Measurements from ENCODE around the gene B3GNT7. TPM values are rescaled to one million over a fixed set of nuclear protein-coding genes. Genes with fewer than 3 reads are reported as not detected.

Gene B3GNT7
- total and polyA plus RNA-seq, 2 of the 4 experiments (the other 2 are of a cell fraction): under 0.01 to 0.03 TPM

- TF ChIP-seq RAD21 (IDR thresholded peaks at IDR 0.05; ENCODE audit: low read length) (no peak), FOS (IDR thresholded peaks at IDR 0.05; ENCODE audit: low read depth, low read length) (no peak), CHD1 (IDR thresholded peaks at IDR 0.05; ENCODE audit: low read depth, low read length) (no peak), BHLHE40 (IDR thresholded peaks at IDR 0.05; ENCODE audit: low read depth, low read length) (no peak), MAFK (IDR thresholded peaks at IDR 0.05; ENCODE audit: low read depth, low read length) (no peak), SMC3 (IDR thresholded peaks at IDR 0.05; ENCODE audit: low read depth, low read length) (no peak), CEBPB (IDR thresholded peaks at IDR 0.05; ENCODE audit: low read depth, low read length) (no peak), RFX5 (IDR thresholded peaks at IDR 0.05; ENCODE audit: low read depth, low read length) (no peak), MAZ (IDR thresholded peaks at IDR 0.05; ENCODE audit: borderline replicate concordance, low read depth, low read length) (no peak), NFE2L2 (IDR thresholded peaks at IDR 0.05; ENCODE audit: low read depth, low read length) (no peak), MXI1 (IDR thresholded peaks at IDR 0.05; ENCODE audit: borderline replicate concordance, low read depth, low read length) (no peak), POLR2A (IDR thresholded peaks at IDR 0.05; ENCODE audit: low read depth, low read length) (no peak), CTCF (conservative IDR thresholded peaks at IDR 0.05; ENCODE audit: low read depth, low read length) (no peak), RCOR1 (IDR thresholded peaks at IDR 0.05; ENCODE audit: insufficient replicate concordance, low read length) (no peak), USF2 (IDR thresholded peaks at IDR 0.05; ENCODE audit: low read depth, low read length) (no peak), ELK1 (IDR thresholded peaks at IDR 0.05; ENCODE audit: borderline replicate concordance, low read depth, low read length) (no peak)
- intact Hi-C loops (cut with micrococcal nuclease) (loop anchor here (2.0 kb wide), 2 partner anchors 309 to 511 kb away; no protein-coding TSS in a partner anchor), in situ Hi-C loops (cut with MboI; ENCODE audit: low sequenced_read_pairs) (loop anchor here (5.0 to 10.0 kb wide), 3 partner anchors 117 to 309 kb away; no protein-coding TSS in a partner anchor)
Measured at GRCh38 chr2:231413921-231414476, 18.5 kb downstream of the B3GNT7 start.

More at GRCh38 chr2:231413921-231414476, 18.5 kb downstream of the B3GNT7 start:
- no peak for DNase-seq
- Histone ChIP-seq H2BK20ac (ENCODE audit: low read depth, low read length) (no peak overlapping the region), H2AFZ (replicated peaks; ENCODE audit: low read length, poor library complexity) (no peak overlapping the region), H3K9ac (ENCODE audit: low read depth, low read length) (no peak overlapping the region), H3K36me3 (ENCODE audit: control insufficient read depth, insufficient read depth, low read length) (no peaks in the 10 kb centered on the region), H2AK5ac (ENCODE audit: low read depth, low read length) (no peak overlapping the region), H3K56ac (ENCODE audit: extremely low read depth, insufficient read depth, low read length) (no peak overlapping the region), H4K91ac (ENCODE audit: insufficient read depth, low read depth, low read length) (no peak overlapping the region), H2AK9ac (replicated peaks; ENCODE audit: low read depth, low read length, poor library complexity) (no peak overlapping the region), H4K20me1 (ENCODE audit: insufficient read depth, low read length) (no peaks in the 10 kb centered on the region), H3K27me3 (ENCODE audit: control insufficient read depth, insufficient read depth, low read length) (no peaks in the 10 kb centered on the region), H3K27ac (ENCODE audit: insufficient read depth, low read length) (no peak overlapping the region), H4K8ac (ENCODE audit: low read depth in 2 of 2, low read length in 2 of 2) (no peak overlapping the region), H3K4ac (ENCODE audit: low read depth, low read length) (peak overlapping the region; percentile 1; the same call in 1 of the 2 replicates), H3K14ac (replicated peaks; ENCODE audit: low read depth, low read length) (no peak overlapping the region), H4K5ac (ENCODE audit: low read depth, low read length) (no peak overlapping the region), H3K23ac (ENCODE audit: low read depth, low read length) (0 out of 2 replicates have a peak overlapping the region, but pooled peaks have one; percentile 64), H2BK120ac (ENCODE audit: low read depth, low read length) (no peak overlapping the region), H3K18ac (ENCODE audit: low read depth, low read length) (no peak overlapping the region), H2BK15ac (ENCODE audit: low read depth, low read length) (no peak overlapping the region), H3K79me1 (ENCODE audit: low read depth in 1 of 2, low read length in 2 of 2) (no peaks in the 10 kb centered on the region), H2BK5ac (ENCODE audit: low read depth, low read length, poor library complexity, severe bottlenecking) (no peak overlapping the region), H3K4me1 (ENCODE audit: control insufficient read depth, insufficient read depth, low read length) (0 out of 2 replicates have a peak, but pooled peaks cover 3% of the 10 kb centered on the region), H3K4me3 (ENCODE audit: insufficient read depth, low read depth, low read length) (no peak overlapping the region), H3K9me1 (ENCODE audit: insufficient read depth, low read length) (no peaks in the 10 kb centered on the region), H3K4me2 (ENCODE audit: low read depth, low read length) (no peak overlapping the region), H3K9me3 (ENCODE audit: control insufficient read depth, insufficient read depth, low read length) (no peaks in the 10 kb centered on the region)
- ChIA-PET POLR2A (ENCODE audit: unreplicated experiment) (no interaction called here), CTCF (interaction anchor here (1.8 kb wide), 1 partner anchor 187 kb away, joined by 5 read pairs; no protein-coding TSS in a partner anchor)
- dilution Hi-C loops (cut with HindIII; ENCODE audit: low sequenced_read_pairs, unreplicated experiment): no loop called here
- BruUV-seq (replicated peaks): no TSS peak
- no peak for ATAC-seq (ENCODE audit: low read depth)
- 68% methylated on average over 9 of the region's 15 CpGs; no CpG with 5 or more reads in 1 of the 2 experiments for WGBS, 2 experiments (ENCODE audit: extremely low coverage in 2 of 2, insufficient read length in 1 of 2)

Measured in IMR-90 (cell line).